AG09319 (cell line): ENCODE data around the gene FSIP2.

Experiments
- DNase-seq: peaks from one replicate; pipeline ENCODE4 v3.0.0-alpha.2; 2010; ENCODE audit warnings: low read depth; ENCODE audit errors: extremely low read depth
- TF ChIP-seq, protein P1 (sequence below): IDR thresholded peaks from 2 replicates; pipeline ENCODE4 v1.5.1; 2011; ENCODE audit warnings: low read depth, mild to moderate bottlenecking, inconsistent platforms, low read length, moderate library complexity

FSIP2 gene

DNA sequence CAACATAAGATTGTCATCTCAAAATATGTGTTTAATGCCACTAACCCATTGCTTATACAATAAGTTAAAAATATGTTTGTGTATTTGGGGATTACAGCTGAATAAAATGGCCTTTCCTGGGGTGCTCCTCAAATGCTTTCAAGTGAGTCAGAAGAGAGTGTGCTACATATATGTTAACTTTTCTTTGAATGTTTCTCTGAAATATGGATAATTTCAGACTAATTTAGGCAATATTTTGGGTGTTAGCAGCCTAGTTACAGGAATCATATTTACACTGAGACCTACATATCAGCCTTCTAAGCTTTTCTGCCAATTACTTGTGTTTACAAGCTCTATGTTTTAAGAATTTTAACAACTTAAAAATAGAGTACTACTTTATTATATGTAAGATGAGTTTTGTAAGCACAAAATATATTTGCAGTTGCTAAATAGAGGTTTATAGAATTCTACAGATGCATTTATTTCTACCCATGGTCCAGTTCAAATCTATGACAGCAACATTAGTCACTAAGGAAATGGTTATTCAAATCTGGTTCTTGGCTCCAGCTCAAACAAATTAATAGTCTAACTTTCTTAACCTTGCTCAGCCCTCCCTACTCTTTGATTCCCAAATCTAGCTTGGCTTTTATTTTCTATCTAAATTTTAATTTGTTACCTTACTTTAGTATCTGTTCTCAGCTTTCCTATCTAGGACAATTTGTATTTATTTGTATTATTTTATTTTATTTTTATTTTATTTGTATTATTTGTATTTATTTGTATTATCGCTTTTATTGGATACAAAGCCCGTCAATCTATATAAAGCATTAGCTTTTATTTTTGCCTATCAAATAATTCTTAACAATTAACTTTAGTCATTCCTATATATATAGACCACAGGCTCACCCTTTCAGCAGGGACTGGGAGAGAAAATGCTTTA, 48.9 kb downstream of the FSIP2 start:
- TF ChIP-seq, protein P1, sequence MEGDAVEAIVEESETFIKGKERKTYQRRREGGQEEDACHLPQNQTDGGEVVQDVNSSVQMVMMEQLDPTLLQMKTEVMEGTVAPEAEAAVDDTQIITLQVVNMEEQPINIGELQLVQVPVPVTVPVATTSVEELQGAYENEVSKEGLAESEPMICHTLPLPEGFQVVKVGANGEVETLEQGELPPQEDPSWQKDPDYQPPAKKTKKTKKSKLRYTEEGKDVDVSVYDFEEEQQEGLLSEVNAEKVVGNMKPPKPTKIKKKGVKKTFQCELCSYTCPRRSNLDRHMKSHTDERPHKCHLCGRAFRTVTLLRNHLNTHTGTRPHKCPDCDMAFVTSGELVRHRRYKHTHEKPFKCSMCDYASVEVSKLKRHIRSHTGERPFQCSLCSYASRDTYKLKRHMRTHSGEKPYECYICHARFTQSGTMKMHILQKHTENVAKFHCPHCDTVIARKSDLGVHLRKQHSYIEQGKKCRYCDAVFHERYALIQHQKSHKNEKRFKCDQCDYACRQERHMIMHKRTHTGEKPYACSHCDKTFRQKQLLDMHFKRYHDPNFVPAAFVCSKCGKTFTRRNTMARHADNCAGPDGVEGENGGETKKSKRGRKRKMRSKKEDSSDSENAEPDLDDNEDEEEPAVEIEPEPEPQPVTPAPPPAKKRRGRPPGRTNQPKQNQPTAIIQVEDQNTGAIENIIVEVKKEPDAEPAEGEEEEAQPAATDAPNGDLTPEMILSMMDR: no peak

DNA sequence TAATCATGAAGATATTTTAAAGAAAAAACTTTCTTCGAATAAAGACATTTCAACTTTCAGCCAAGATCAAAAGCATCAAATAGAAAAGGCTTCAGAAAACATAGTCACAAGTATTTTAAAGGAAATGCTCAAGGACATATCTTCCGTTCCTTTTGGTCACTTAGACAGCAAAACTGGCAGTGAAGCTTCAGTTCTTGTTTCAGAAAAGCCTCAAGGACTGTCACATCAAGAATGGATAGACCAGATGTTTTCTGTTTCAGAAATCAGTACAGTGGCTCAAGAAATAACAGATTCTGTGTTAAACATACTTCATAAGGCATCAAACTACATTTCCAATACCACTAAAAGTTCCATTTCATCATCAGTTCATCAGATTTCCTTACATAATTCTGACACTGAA, 51.8 kb downstream of the FSIP2 start:
- TF ChIP-seq, protein P1: no peak
- DNase-seq: no peak

More for the DNA sequence above, 48.9 kb downstream of the FSIP2 start:
- no peak for DNase-seq

DNA sequence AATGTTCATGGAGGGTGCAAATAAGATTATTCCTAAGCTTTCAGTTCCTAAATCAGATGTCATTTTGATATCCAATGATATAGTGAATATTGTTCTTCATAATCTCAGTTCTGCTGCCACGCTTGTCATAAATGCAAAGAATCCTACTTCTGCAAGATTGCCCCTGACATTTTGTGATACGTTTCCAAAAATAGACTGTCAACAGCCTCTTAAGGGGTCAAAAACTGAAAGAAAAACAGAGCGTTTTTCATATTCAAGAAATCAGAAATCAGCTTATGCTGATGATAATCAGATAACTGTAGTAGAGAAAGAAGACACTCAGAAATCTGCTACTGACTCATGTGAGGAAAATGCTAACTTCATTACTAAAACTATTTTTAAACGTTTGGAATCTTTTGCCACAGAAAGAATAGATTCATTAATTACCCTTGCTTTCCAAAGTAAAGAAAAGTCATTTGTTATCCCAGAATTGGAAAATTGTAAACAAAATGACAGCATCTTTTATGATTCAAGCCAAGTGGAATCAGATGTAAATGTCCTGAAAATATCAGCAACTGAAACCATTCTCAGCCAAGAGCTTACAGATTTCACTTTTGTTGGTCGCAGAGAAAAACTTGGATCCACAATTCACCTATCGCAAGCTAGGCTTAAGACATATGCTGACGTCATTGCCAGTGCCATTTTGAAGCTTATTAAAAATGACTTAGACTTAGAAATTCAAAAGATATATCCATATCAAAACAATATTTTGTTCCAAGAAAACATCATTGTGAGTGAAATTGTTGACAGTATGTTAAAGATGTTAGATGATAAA, 55.1 kb downstream of the FSIP2 start:
- TF ChIP-seq, protein P1: no peak
- no peak for DNase-seq

DNA sequence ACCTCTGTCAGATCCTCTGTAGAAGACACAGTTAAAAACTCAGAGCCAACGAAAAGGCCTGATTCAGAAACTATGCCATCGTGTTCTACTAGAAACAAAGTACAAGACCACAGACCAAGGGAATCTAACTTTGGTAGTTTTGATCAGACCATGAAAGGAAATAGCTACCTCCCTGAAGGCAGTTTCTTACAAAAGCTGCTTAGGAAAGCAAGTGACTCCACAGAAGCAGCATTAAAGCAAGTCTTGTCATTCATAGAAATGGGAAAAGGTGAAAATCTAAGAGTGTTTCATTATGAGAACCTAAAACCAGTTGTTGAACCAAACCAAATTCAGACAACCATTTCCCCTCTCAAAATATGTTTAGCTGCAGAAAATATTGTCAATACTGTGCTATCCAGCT, 58.2 kb downstream of the FSIP2 start:
- TF ChIP-seq, protein P1: no peak
- no peak for DNase-seq

DNA sequence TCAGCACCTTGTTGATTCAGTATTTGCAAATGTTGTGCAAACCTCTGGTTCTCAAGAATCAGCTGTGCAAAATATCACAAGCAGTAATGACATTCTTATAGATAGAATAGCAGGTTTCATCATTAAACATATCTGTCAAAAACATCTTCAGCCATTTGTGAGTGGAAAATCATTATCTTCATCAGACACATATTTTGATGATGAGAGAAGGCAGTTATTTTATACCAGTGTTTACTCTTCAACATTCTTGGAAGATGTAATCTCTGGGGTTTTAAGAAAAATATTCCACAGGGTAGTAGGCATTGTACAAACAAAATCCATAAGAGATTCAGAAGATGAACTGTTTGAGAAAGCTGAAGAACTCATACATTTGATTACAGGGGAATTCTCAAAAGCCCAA, 64.3 kb downstream of the FSIP2 start:
- TF ChIP-seq, protein P1: no peak
- DNase-seq: no peak

DNA sequence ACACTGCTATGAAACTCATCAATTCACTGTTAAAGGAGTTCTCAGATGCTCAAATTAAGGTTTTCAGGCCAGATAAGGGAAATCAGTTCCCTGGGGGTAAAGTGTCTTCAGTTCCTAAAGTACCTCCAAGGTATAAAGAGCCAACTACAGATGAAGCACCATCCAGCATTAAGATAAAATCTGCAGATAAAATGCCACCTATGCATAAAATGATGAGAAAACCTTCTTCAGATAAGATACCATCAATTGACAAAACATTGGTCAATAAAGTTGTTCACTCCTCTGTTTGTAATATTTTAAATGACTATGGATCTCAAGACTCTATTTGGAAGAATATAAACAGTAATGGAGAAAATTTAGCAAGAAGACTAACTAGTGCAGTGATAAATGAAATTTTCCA, 68.2 kb downstream of the FSIP2 start:
- TF ChIP-seq, protein P1: no peak
- no peak for DNase-seq

DNA sequence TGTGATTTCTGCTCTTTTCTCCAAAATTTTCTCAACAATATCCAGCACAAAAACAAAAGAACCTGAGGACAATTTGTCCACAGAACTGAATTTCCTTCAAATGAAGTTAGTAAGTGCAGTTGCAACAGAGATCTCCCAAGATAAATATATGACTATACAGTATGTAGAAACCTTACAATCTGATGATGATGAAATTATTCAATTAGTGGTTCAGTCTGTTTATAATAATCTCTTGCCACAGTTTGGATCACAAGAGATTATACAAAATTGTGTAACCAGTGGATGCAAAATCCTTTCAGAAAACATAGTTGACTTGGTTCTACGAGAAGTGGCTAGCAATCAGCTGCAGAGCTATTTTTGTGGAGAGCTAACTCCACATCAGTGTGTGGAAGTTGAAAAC, 68.7 kb downstream of the FSIP2 start:
- TF ChIP-seq, protein P1: no peak
- no peak for DNase-seq
